GM18508 (cell line): ENCODE data around the gene CNPY4.
"Not testable (repeated sequence)": the region's sequence is repeated elsewhere in the genome, so short reads cannot be mapped to it uniquely, and the experiment has no call there.

Experiments
- ATAC-seq: cut with Tn5 transposase; IDR thresholded peaks from one replicate; pipeline ENCODE4 v1.9.1; 2021; ENCODE audit warnings: moderate number of reproducible peaks; ENCODE audit not compliant: insufficient read depth, unreplicated experiment

The CNPY4 gene

GRCh38 chr7:100111914-100112313 is 7.5 kb upstream of the CNPY4 start:
- no peak for ATAC-seq

GRCh38 chr7:100115026-100115425 is 4.4 kb upstream of the CNPY4 start:
- ATAC-seq, result no peak

- ATAC-seq, result no peak
Observed at GRCh38 chr7:100118388-100119071, 904 bp upstream of the CNPY4 start.

- peak; percentile 10 for ATAC-seq
Observed at GRCh38 chr7:100119970-100120732, 717 bp downstream of the CNPY4 start.

- ATAC-seq, result no peak
Observed at GRCh38 chr7:100120733-100121036, 1.3 kb downstream of the CNPY4 start.

- ATAC-seq, result no peak
Observed at GRCh38 chr7:100122067-100122466, 2.6 kb downstream of the CNPY4 start.

GRCh38 chr7:100122568-100122967 is 3.1 kb downstream of the CNPY4 start:
- no peak for ATAC-seq

- ATAC-seq, result no peak
Observed at GRCh38 chr7:100124301-100125230, 5.1 kb downstream of the CNPY4 start.

GRCh38 chr7:100126239-100126930 is 7.0 kb downstream of the CNPY4 start:
- ATAC-seq, result no peak

- no peak for ATAC-seq
Observed at GRCh38 chr7:100126931-100127865, 7.8 kb downstream of the CNPY4 start, which contains the start of gene MBLAC1. Gene MBLAC1 (plus strand): TSS chr7:100126967. CDS start chr7:100127396, 429 bp downstream.

GRCh38 chr7:100127866-100128636 is 8.6 kb downstream of the CNPY4 start:
- ATAC-seq, result no peak

GRCh38 chr7:100128637-100128963 is 9.2 kb downstream of the CNPY4 start:
- ATAC-seq, result no peak

GRCh38 chr7:100130220-100130607 is 10.8 kb downstream of the CNPY4 start:
- not testable (repeated sequence) for ATAC-seq

- ATAC-seq, result no peak
Observed at GRCh38 chr7:100130608-100131453, 11.4 kb downstream of the CNPY4 start.

GRCh38 chr7:100132126-100132525 is 12.7 kb downstream of the CNPY4 start:
- no peak for ATAC-seq

- no peak for ATAC-seq
Observed at GRCh38 chr7:100132697-100133151, 13.3 kb downstream of the CNPY4 start.

- no peak for ATAC-seq
Observed at GRCh38 chr7:100137851-100138760, 18.7 kb downstream of the CNPY4 start.
